ENCODE measurements around the gene B3GNT8.

GRCh38 chr19:41422456-41422855 is 4.7 kb downstream of the B3GNT8 start:
- TF ChIP-seq POLR2A (IDR thresholded peaks at IDR 0.05), result no peak
- TF ChIP-seq CTCF (IDR thresholded peaks at IDR 0.05), result no peak
